B cell (primary cell): ENCODE data around the gene HIRA. TPM values are rescaled to one million over a fixed set of nuclear protein-coding genes. Genes with fewer than 3 reads are reported as not detected.

Source experiments
- ATAC-seq: fragments of 200-7000 bp; cut with Tn5 transposase; one replicate; pipeline ENCODE4 v1.10.0; 2021; ENCODE audit warnings: low read depth, mild to moderate bottlenecking, moderate number of reproducible peaks, moderate library complexity
- CTCF ChIA-PET: fragments of 350-600 bp; sonication (Branson Sonifier 250); formaldehyde crosslinking; loops from one replicate; lab custom pipeline; 2021; ENCODE audit warnings: antibody characterized with exemption, inconsistent platforms; lab: Charles Lee
- POLR2A ChIA-PET: fragments of 350-600 bp; sonication (Branson Sonifier 250); formaldehyde crosslinking; loops from one replicate; lab custom pipeline; 2021; ENCODE audit warnings: antibody characterized with exemption; lab: Charles Lee
- DNase-seq: peaks from one replicate; pipeline ENCODE4 v3.0.0; 2013
- H2AFZ ChIP-seq: 2 replicates; pipeline ENCODE4 v1.6.1; 2012; ENCODE audit warnings: mild to moderate bottlenecking, low read depth, low read length; ENCODE audit not compliant: insufficient read depth, poor library complexity, severe bottlenecking
- H3K27ac ChIP-seq, 2 donors: 1 replicate in 1 of 2; 2 replicates in 1 of 2; pipeline ENCODE4 v1.5.1; 2012 to 2013; ENCODE audit warnings: low read length in 2 of 2, mild to moderate bottlenecking in 2 of 2, moderate library complexity in 1 of 2
- H3K27me3 ChIP-seq, 4 experiments: fragments of 200-600 bp in 1 of 4; sonication (generic) in 1 of 4; replicated peaks in 1 of 4; 1 replicate in 2 of 4; 2 replicates in 2 of 4; pipeline versions ENCODE4 v1.6.1 to v1.7.0; 2013 to 2016; ENCODE audit warnings: low read length in 3 of 4, mild to moderate bottlenecking in 2 of 4, mixed read lengths in 1 of 4, moderate library complexity in 1 of 4; ENCODE audit not compliant: insufficient read depth in 4 of 4, control insufficient read depth in 3 of 4; ENCODE audit errors: control extremely low read depth in 1 of 4
- H3K36me3 ChIP-seq, 2 experiments: replicated peaks in 1 of 2; 1 replicate in 1 of 2; 2 replicates in 1 of 2; pipeline versions ENCODE4 v1.6.1 to v1.7.1; 2013; ENCODE audit warnings: low read length in 1 of 2; ENCODE audit not compliant: insufficient read depth in 2 of 2, control insufficient read depth in 1 of 2; ENCODE audit errors: control extremely low read depth in 1 of 2, extremely low read depth in 1 of 2
- H3K4me1 ChIP-seq, 2 donors: fragments of 200-600 bp in 1 of 2; sonication (generic) in 1 of 2; 1 replicate in 1 of 2; 2 replicates in 1 of 2; pipeline versions ENCODE4 v1.5.1 to v1.6.1; 2013 to 2017; ENCODE audit warnings: low read length in 2 of 2; ENCODE audit not compliant: control insufficient read depth in 2 of 2, insufficient read depth in 2 of 2
- H3K4me2 ChIP-seq: replicated peaks from 2 replicates; pipeline ENCODE3; 2012; ENCODE audit warnings: mild to moderate bottlenecking, low read depth, low read length; ENCODE audit not compliant: poor library complexity, severe bottlenecking
- H3K4me3 ChIP-seq, 5 experiments: fragments of 200-600 bp in 1 of 5; sonication (generic) in 1 of 5; 1 replicate in 3 of 5; 2 replicates in 2 of 5; pipeline versions ENCODE4 v1.5.1 to v1.7.0; 2011 to 2016; ENCODE audit warnings: low read length in 4 of 5, mild to moderate bottlenecking in 4 of 5, low read depth in 2 of 5, control low read depth in 1 of 5, moderate library complexity in 1 of 5; ENCODE audit not compliant: insufficient read depth in 1 of 5; ENCODE audit errors: control extremely low read depth in 1 of 5, extremely low read depth in 1 of 5
- H3K79me2 ChIP-seq: fragments of 200-600 bp; sonication (generic); one replicate; pipeline ENCODE4 v1.6.0; 2016; ENCODE audit warnings: low read length; ENCODE audit not compliant: control insufficient read depth, insufficient read depth
- H3K9ac ChIP-seq: fragments of 200-600 bp; sonication (generic); 2 replicates; pipeline ENCODE4 v1.6.1; 2017; ENCODE audit warnings: mild to moderate bottlenecking, low read length, moderate library complexity
- H3K9me3 ChIP-seq, 3 donors: one replicate each; pipeline versions ENCODE4 v1.6.1 to v1.7.1; 2013; ENCODE audit warnings: low read length in 2 of 3; ENCODE audit not compliant: control insufficient read depth in 2 of 3, insufficient read depth in 1 of 3; ENCODE audit errors: control extremely low read depth in 1 of 3
- H4K20me1 ChIP-seq: 2 replicates; pipeline ENCODE4 v1.6.0; 2012; ENCODE audit warnings: mild to moderate bottlenecking, low read length; ENCODE audit not compliant: insufficient read depth, control insufficient read depth, poor library complexity, severe bottlenecking
- H3K27ac Mint-ChIP-seq: one replicate; pipeline ENCODE4 v1.8.0; 2021; ENCODE audit warnings: mixed read lengths
- H3K27me3 Mint-ChIP-seq: one replicate; pipeline ENCODE4 v1.8.0; 2021; ENCODE audit warnings: mixed read lengths
- H3K4me1 Mint-ChIP-seq: one replicate; pipeline ENCODE4 v1.8.0; 2021; ENCODE audit warnings: mixed read lengths
- H3K4me3 Mint-ChIP-seq: one replicate; pipeline ENCODE4 v1.8.0; 2021; ENCODE audit warnings: mixed read lengths
- H3K9me3 Mint-ChIP-seq: one replicate; pipeline ENCODE4 v1.8.0; 2022; ENCODE audit warnings: mixed read lengths; ENCODE audit not compliant: insufficient read depth
- EZH2 ChIP-seq: IDR thresholded peaks from 2 replicates; pipeline ENCODE4 v1.6.1; 2012; ENCODE audit warnings: borderline replicate concordance, low read depth, mild to moderate bottlenecking, moderate library complexity, low read length; ENCODE audit not compliant: insufficient read depth, poor library complexity, severe bottlenecking
- WGBS: methylation state at CpG from one replicate; pipeline ENCODE4 v1.1.5; 2013; ENCODE audit warnings: missing lambda C conversion rate; ENCODE audit not compliant: insufficient coverage; 5-methylcytosine and 5-hydroxymethylcytosine counted together
- intact Hi-C: fragments of 100-400 bp; cut with micrococcal nuclease; formaldehyde crosslinking; loops from one replicate; pipeline ENCODE4 v1.10.0; 2022
- polyA plus RNA-seq: library from polyadenylated mRNA; depleted of rRNA; stranded (reverse); fragments of >200 nt; gene quantifications from 2 replicates; pipeline ENCODE4 v1.2.3, GENCODE V29; 2012
- total RNA-seq, 2 donors: library from RNA; stranded (reverse); fragments of 120-200 nt in 1 of 2; gene quantifications; 1 replicate in 1 of 2; 2 replicates in 1 of 2; pipeline versions ENCODE4 v1.2.3 to v1.2.4, GENCODE V29; 2013 to 2022
- TF ChIP-seq, protein P1 (sequence below): fragments of 200-600 bp; IDR thresholded peaks from one replicate; pipeline ENCODE4 v1.8.0; 2022; ENCODE audit warnings: antibody characterized with exemption, mild to moderate bottlenecking

Gene HIRA
- total and polyA plus RNA-seq, 2 donors (not counting 1 experiment from before 2014, with no cell fraction given) = 28.3 to 34.5 TPM

DNA sequence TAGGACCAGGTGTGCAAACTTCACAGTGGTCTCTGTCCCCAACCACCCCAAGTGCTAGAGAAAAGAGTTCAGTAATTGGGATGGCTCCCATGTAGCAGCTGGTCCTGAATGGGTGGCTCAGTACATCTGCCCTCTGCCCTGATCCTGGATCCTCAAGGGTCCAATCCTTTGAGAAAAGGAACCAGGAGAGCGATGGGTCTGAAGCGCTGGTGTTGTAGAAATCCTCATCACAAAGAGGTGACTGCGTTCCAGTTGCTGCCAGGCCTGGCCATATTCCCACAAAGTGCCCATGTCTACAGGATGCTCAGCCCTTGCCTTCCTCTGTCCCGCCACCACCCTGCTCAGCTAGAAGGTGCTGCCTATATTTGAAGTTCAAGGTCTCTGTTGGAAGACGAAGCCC lies 22.2 kb upstream of the HIRA start:
- H3K79me2 ChIP-seq = peaks cover 11% of the 10 kb centered on the region
- DNase-seq (no peak), ATAC-seq (no peak)
- peaks cover 0 to 77% of the 10 kb centered on the region in 2 experiments for H3K36me3 ChIP-seq
- H2AFZ ChIP-seq = no peak overlapping the region
- H3K27me3 ChIP-seq = no peaks in the 10 kb centered on the region
- H3K9me3 ChIP-seq = no peaks in the 10 kb centered on the region
- intact Hi-C loops = no loop called here
- H4K20me1 ChIP-seq = no peaks in the 10 kb centered on the region
- CTCF ChIA-PET = no interaction called here
- no peak overlapping the region for H3K4me3 ChIP-seq
- H3K4me1 Mint-ChIP-seq = peaks cover 4% of the 10 kb centered on the region
- no peak overlapping the region for H3K4me3 Mint-ChIP-seq
- peaks cover 3 to 7% of the 10 kb centered on the region in 2 donors for H3K4me1 ChIP-seq
- POLR2A ChIA-PET = no interaction called here
- no peak overlapping the region for H3K4me2 ChIP-seq
- no peak overlapping the region for H3K27ac Mint-ChIP-seq
- WGBS = 97% methylated on average over 4 of the region's 5 CpGs
- no peak overlapping the region for H3K27ac ChIP-seq
- H3K9me3 Mint-ChIP-seq = no peaks in the 10 kb centered on the region
- H3K9ac ChIP-seq = no peak overlapping the region
- no peaks in the 10 kb centered on the region for H3K27me3 Mint-ChIP-seq
- TF ChIP-seq, protein P1, sequence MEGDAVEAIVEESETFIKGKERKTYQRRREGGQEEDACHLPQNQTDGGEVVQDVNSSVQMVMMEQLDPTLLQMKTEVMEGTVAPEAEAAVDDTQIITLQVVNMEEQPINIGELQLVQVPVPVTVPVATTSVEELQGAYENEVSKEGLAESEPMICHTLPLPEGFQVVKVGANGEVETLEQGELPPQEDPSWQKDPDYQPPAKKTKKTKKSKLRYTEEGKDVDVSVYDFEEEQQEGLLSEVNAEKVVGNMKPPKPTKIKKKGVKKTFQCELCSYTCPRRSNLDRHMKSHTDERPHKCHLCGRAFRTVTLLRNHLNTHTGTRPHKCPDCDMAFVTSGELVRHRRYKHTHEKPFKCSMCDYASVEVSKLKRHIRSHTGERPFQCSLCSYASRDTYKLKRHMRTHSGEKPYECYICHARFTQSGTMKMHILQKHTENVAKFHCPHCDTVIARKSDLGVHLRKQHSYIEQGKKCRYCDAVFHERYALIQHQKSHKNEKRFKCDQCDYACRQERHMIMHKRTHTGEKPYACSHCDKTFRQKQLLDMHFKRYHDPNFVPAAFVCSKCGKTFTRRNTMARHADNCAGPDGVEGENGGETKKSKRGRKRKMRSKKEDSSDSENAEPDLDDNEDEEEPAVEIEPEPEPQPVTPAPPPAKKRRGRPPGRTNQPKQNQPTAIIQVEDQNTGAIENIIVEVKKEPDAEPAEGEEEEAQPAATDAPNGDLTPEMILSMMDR = no peak
- TF ChIP-seq EZH2 = no peak

DNA sequence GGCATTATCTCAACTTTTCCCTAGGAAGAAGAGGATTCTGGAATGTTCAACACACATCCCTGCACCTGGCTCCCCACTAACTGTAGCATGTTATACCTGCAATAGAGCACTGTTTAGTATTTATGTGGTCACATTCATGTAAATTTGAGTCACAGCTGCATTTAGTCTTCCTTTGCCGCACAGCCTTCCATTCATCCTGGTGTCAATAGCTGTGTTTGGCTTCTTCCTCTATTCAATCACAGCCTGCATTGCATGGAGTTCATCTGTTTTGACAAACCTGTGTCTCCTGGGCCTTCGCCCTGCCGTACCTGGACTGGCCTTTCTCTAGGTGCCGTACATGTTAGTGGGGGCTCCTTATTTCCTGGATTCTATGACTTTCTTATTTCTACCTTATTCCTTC lies 20.0 kb upstream of the HIRA start:
- Histone ChIP-seq H3K9ac (no peak overlapping the region), H3K4me1 (peaks cover 11 to 21% of the 10 kb centered on the region in 2 donors), H2AFZ (no peak overlapping the region), H4K20me1 (no peaks in the 10 kb centered on the region), H3K27me3 (no peaks in the 10 kb centered on the region), H3K4me2 (no peak overlapping the region), H3K9me3 (no peaks in the 10 kb centered on the region), H3K79me2 (peaks cover 30% of the 10 kb centered on the region), H3K27ac (no peak overlapping the region), H3K36me3 (peaks cover 0 to 61% of the 10 kb centered on the region in 2 experiments), H3K4me3 (no peak overlapping the region)
- CTCF ChIA-PET = interaction anchor here (0.9 kb wide), 1 partner anchor 436 kb away, joined by 3 read pairs; no protein-coding TSS in a partner anchor
- DNase-seq (no peak), ATAC-seq (no peak)
- H3K4me3 Mint-ChIP-seq = no peak overlapping the region
- WGBS = no CpG with 5 or more reads among the region's 4 CpGs
- no peak for TF ChIP-seq EZH2
- TF ChIP-seq, protein P1 = no peak
- intact Hi-C loops = no loop called here
- no peak overlapping the region for H3K27ac Mint-ChIP-seq
- POLR2A ChIA-PET = no interaction called here
- no peaks in the 10 kb centered on the region for H3K27me3 Mint-ChIP-seq
- no peaks in the 10 kb centered on the region for H3K9me3 Mint-ChIP-seq
- H3K4me1 Mint-ChIP-seq = peaks cover 18% of the 10 kb centered on the region
